Astrocyte (in vitro differentiated cells and primary cell): ENCODE measurements around the gene LIN37. TPM values are rescaled to one million over a fixed set of nuclear protein-coding genes. Genes with fewer than 3 reads are reported as not detected.

Experiments used
- DNase-seq: peaks from one replicate; pipeline ENCODE4 v3.0.0-alpha.2; 2010; ENCODE audit warnings: low read depth
- FAIRE-seq: peaks from 2 replicates; lab custom pipeline; 2011; peaks lifted over from hg19 to GRCh38; lab: Jason Lieb, UNC
- H2AFZ ChIP-seq: 2 replicates; pipeline ENCODE4 v1.6.0; 2012; ENCODE audit warnings: low read depth, low read length, inconsistent platforms
- H3K27ac ChIP-seq: 2 replicates; pipeline ENCODE4 v1.5.1; 2011; ENCODE audit warnings: low read depth, low read length, inconsistent platforms
- H3K27me3 ChIP-seq: 2 replicates; pipeline ENCODE4 v1.6.0; 2011; ENCODE audit warnings: low read length, inconsistent platforms; ENCODE audit not compliant: insufficient read depth
- H3K36me3 ChIP-seq: 2 replicates; pipeline ENCODE4 v1.5.1; 2011; ENCODE audit warnings: low read length, inconsistent platforms; ENCODE audit not compliant: insufficient read depth
- H3K4me1 ChIP-seq: 2 replicates; pipeline ENCODE4 v1.5.1; 2011; ENCODE audit warnings: low read length, inconsistent platforms; ENCODE audit not compliant: insufficient read depth
- H3K4me2 ChIP-seq: 2 replicates; pipeline ENCODE4 v1.6.0; 2012; ENCODE audit warnings: low read length, inconsistent platforms
- H3K4me3 ChIP-seq: 2 replicates; pipeline ENCODE4 v1.5.1; 2011; ENCODE audit warnings: low read depth, mild to moderate bottlenecking, low read length, inconsistent platforms; ENCODE audit not compliant: insufficient read depth
- H3K79me2 ChIP-seq: 2 replicates; pipeline ENCODE4 v1.6.0; 2012; ENCODE audit warnings: mild to moderate bottlenecking, low read length, inconsistent platforms; ENCODE audit not compliant: insufficient read depth
- H3K9ac ChIP-seq: 2 replicates; pipeline ENCODE4 v1.6.0; 2012; ENCODE audit warnings: mild to moderate bottlenecking, low read length, inconsistent platforms
- H3K9me3 ChIP-seq: 2 replicates; pipeline ENCODE4 v1.5.1; 2012; ENCODE audit warnings: low read depth, mild to moderate bottlenecking, low read length, inconsistent platforms; ENCODE audit not compliant: insufficient read depth
- H4K20me1 ChIP-seq: 2 replicates; pipeline ENCODE4 v1.6.0; 2012; ENCODE audit warnings: low read length, inconsistent platforms; ENCODE audit not compliant: insufficient read depth
- H3K27ac Mint-ChIP-seq: one replicate; pipeline ENCODE4 v1.8.0; 2021; ENCODE audit warnings: mild to moderate bottlenecking, mixed read lengths; ENCODE audit not compliant: unreplicated experiment
- H3K27me3 Mint-ChIP-seq: one replicate; pipeline ENCODE4 v1.8.0; 2021; ENCODE audit warnings: low read depth, mixed read lengths; ENCODE audit not compliant: unreplicated experiment
- H3K36me3 Mint-ChIP-seq: one replicate; pipeline ENCODE4 v1.8.0; 2021; ENCODE audit warnings: low read depth, mixed read lengths; ENCODE audit not compliant: unreplicated experiment
- H3K4me1 Mint-ChIP-seq: one replicate; pipeline ENCODE4 v1.8.0; 2021; ENCODE audit warnings: low read depth, mixed read lengths; ENCODE audit not compliant: unreplicated experiment
- H3K4me3 Mint-ChIP-seq: one replicate; pipeline ENCODE4 v1.8.0; 2021; ENCODE audit warnings: mild to moderate bottlenecking, moderate library complexity, mixed read lengths; ENCODE audit not compliant: unreplicated experiment
- H3K9me3 Mint-ChIP-seq: one replicate; pipeline ENCODE4 v1.8.0; 2021; ENCODE audit warnings: mild to moderate bottlenecking, mixed read lengths; ENCODE audit not compliant: unreplicated experiment
- EZH2 ChIP-seq: IDR thresholded peaks from 2 replicates; pipeline ENCODE4 v1.6.1; 2012; ENCODE audit warnings: mild to moderate bottlenecking, low read length, inconsistent platforms; ENCODE audit not compliant: insufficient read depth
- total RNA-seq: library from RNA; stranded (reverse); gene quantifications from 2 replicates; pipeline ENCODE4 v1.2.1, GENCODE V29; 2021
- TF ChIP-seq, protein P1 (sequence below): IDR thresholded peaks from 2 replicates; pipeline ENCODE4 v1.5.1; 2011; ENCODE audit warnings: low read depth, mild to moderate bottlenecking, inconsistent platforms, low read length, moderate library complexity; ENCODE audit not compliant: insufficient read depth

Gene LIN37
- total RNA-seq, 1 donor from 2014 or later = 15.6 TPM

DNA sequence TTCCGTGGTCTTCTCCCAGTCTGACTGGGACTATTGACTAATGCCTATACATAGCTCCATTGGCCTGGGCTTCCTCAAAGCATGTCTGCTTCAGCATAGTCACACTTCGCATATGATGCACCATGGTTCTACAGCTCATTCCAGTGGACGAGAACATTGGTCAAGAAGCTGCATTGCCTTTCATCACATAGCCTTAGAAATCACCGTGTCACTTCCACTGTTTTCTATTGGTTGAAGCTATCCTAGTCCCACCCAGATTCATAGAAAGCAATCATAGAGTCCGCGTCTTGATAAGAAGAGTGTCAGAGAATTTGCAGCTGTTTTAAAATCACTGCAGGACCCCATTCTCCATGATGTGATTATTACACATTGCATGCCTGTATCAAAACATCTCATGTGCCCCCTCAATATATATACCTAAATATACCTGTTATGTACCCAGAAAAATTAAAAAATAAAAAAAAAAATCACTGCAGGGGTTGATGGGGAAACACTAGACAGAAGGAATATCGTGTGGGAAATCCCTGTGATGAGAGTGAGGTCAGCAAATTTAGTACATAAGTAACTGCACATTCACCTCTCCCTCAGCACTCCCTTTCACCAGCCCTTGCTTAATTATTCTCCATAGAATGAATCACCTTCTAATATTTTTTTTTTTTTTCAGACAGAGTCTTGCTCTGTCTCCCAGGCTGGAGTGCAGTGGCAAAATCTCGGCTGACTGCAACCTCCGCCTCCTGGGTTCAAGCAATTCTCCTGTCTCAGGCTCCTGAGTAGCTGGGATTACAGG is 24.8 kb downstream of the LIN37 start:
- Mint-ChIP-seq H3K9me3 (peaks cover 4% of the 10 kb centered on the region), H3K27me3 (peaks cover 15% of the 10 kb centered on the region), H3K4me1 (peaks cover 7% of the 10 kb centered on the region), H3K36me3 (no peaks in the 10 kb centered on the region), H3K27ac (no peak overlapping the region), H3K4me3 (no peak overlapping the region)
- Histone ChIP-seq H3K9ac (no peak overlapping the region), H3K4me1 (peaks cover 13% of the 10 kb centered on the region), H3K36me3 (peaks cover 2% of the 10 kb centered on the region), H3K9me3 (no peaks in the 10 kb centered on the region), H4K20me1 (peaks cover 9% of the 10 kb centered on the region), H2AFZ (no peak overlapping the region), H3K79me2 (peaks cover 5% of the 10 kb centered on the region), H3K4me3 (no peak overlapping the region), H3K27ac (no peak overlapping the region), H3K27me3 (no peaks in the 10 kb centered on the region), H3K4me2 (no peak overlapping the region)
- no peak for TF ChIP-seq EZH2
- TF ChIP-seq, protein P1, sequence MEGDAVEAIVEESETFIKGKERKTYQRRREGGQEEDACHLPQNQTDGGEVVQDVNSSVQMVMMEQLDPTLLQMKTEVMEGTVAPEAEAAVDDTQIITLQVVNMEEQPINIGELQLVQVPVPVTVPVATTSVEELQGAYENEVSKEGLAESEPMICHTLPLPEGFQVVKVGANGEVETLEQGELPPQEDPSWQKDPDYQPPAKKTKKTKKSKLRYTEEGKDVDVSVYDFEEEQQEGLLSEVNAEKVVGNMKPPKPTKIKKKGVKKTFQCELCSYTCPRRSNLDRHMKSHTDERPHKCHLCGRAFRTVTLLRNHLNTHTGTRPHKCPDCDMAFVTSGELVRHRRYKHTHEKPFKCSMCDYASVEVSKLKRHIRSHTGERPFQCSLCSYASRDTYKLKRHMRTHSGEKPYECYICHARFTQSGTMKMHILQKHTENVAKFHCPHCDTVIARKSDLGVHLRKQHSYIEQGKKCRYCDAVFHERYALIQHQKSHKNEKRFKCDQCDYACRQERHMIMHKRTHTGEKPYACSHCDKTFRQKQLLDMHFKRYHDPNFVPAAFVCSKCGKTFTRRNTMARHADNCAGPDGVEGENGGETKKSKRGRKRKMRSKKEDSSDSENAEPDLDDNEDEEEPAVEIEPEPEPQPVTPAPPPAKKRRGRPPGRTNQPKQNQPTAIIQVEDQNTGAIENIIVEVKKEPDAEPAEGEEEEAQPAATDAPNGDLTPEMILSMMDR = no peak
- DNase-seq = peak; percentile 12
- FAIRE-seq = no peak

- TF ChIP-seq, protein P1 = no peak
- no peak for TF ChIP-seq EZH2
- no peak for FAIRE-seq
- peaks cover 5% of the 10 kb centered on the region for H3K79me2 ChIP-seq
- Mint-ChIP-seq H3K27ac (peak overlapping the region; percentile 88), H3K36me3 (no peaks in the 10 kb centered on the region), H3K27me3 (peaks cover 15% of the 10 kb centered on the region), H3K9me3 (peaks cover 4% of the 10 kb centered on the region), H3K4me3 (peak overlapping the region; percentile 84), H3K4me1 (peaks cover 7% of the 10 kb centered on the region)
- peak overlapping the region; percentile 93 for H3K4me2 ChIP-seq
- H2AFZ ChIP-seq = peak overlapping the region; percentile 23
- H3K27ac ChIP-seq = no peak overlapping the region
- H3K9me3 ChIP-seq = no peaks in the 10 kb centered on the region
- H3K9ac ChIP-seq = no peak overlapping the region
- H4K20me1 ChIP-seq = peaks cover 9% of the 10 kb centered on the region
- no peak for DNase-seq
- H3K4me1 ChIP-seq = peaks cover 13% of the 10 kb centered on the region
- H3K36me3 ChIP-seq = no peaks in the 10 kb centered on the region
- H3K4me3 ChIP-seq = peak overlapping the region; percentile 61
- H3K27me3 ChIP-seq = no peaks in the 10 kb centered on the region
Observed at GRCh38 chr19:35774274-35775045, 26.1 kb downstream of the LIN37 start.
